AG04449 (cell line): Measurements from ENCODE around the gene DYNLT2.

ENCODE experiments used
- CTCF ChIA-PET: fragments of 350-600 bp; formaldehyde crosslinking; extraction: SDS; loops from one replicate; lab custom pipeline; 2021; ENCODE audit warnings: antibody characterized with exemption; lab: Yijun Ruan, JAX
- POLR2A ChIA-PET: fragments of 400-600, 350-600 bp; formaldehyde crosslinking; extraction: SDS; loops from one replicate; lab custom pipeline; 2020; ENCODE audit warnings: antibody characterized with exemption, inconsistent platforms; lab: Yijun Ruan, JAX
- DNase-seq: peaks from one replicate; pipeline ENCODE4 v3.0.0-alpha.2; 2010; ENCODE audit warnings: low read depth, low spot score
- H3K4me3 ChIP-seq: 2 replicates; pipeline ENCODE4 v1.5.1; 2011; ENCODE audit warnings: low read depth, mild to moderate bottlenecking, control low read depth, low read length
- TF ChIP-seq, protein P1 (sequence below): IDR thresholded peaks from one replicate; pipeline ENCODE4 v1.5.1; 2011; ENCODE audit warnings: mild to moderate bottlenecking, moderate library complexity, low read length, control low read depth, inconsistent platforms; ENCODE audit not compliant: insufficient read depth; ENCODE audit errors: missing control alignments

DYNLT2 gene

DNA sequence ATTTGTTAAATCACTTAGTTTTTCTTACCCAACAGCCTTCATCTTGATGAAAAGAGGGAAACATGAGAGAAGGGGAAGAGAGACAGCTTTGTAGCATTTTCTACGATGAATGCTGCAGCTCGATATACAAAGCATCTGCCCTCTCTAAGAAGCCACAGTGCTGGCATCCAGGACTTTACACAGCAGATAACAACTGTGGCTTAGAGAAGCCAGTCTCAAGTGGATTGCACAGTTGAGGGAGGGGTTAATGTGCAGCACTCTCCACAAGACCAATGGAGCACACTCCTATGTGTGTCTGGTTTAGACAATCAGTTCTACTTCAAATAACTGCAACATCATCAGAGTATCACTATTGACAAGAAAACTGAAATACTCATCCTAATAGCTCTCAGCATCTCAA, 43.6 kb downstream of the DYNLT2 start:
- H3K4me3 ChIP-seq: no peak overlapping the region
- ChIA-PET POLR2A (no interaction called here), CTCF (interaction anchor here (1.7 kb wide), 1 partner anchor 15 kb away, joined by 6 read pairs; no protein-coding TSS in a partner anchor)
- TF ChIP-seq, protein P1, sequence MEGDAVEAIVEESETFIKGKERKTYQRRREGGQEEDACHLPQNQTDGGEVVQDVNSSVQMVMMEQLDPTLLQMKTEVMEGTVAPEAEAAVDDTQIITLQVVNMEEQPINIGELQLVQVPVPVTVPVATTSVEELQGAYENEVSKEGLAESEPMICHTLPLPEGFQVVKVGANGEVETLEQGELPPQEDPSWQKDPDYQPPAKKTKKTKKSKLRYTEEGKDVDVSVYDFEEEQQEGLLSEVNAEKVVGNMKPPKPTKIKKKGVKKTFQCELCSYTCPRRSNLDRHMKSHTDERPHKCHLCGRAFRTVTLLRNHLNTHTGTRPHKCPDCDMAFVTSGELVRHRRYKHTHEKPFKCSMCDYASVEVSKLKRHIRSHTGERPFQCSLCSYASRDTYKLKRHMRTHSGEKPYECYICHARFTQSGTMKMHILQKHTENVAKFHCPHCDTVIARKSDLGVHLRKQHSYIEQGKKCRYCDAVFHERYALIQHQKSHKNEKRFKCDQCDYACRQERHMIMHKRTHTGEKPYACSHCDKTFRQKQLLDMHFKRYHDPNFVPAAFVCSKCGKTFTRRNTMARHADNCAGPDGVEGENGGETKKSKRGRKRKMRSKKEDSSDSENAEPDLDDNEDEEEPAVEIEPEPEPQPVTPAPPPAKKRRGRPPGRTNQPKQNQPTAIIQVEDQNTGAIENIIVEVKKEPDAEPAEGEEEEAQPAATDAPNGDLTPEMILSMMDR: no peak
- DNase-seq: no peak

DNA sequence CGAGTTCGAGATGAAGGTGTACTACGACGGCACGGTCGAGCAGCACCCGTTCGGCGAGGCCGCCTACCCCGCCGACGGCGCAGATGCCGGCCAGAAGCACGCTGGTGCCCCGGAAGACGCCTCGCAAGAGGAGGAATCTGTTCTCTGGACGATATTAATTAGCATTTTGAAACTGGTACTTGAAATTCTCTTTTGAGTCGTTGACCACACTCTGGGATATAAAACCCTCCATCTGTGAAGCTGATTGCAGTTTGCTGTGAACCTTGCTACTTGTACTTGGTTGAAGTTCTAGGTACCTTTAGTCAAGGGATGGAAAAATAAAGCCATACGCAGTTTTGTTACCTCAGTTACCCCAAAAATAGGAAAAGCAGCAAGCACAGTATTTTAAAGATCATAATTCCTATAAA, 48.5 kb downstream of the DYNLT2 start:
- POLR2A ChIA-PET: interaction anchor here (1.2 to 2.1 kb wide), 2 partner anchors 19 to 144 kb away, joined by 4 to 5 read pairs; no protein-coding TSS in a partner anchor
- CTCF ChIA-PET: interaction anchor here (0.9 kb wide), 1 partner anchor 808 kb away, joined by 3 read pairs; no protein-coding TSS in a partner anchor
- TF ChIP-seq, protein P1: no peak
- H3K4me3 ChIP-seq: peak overlapping the region; percentile 83
- DNase-seq: no peak

DNA sequence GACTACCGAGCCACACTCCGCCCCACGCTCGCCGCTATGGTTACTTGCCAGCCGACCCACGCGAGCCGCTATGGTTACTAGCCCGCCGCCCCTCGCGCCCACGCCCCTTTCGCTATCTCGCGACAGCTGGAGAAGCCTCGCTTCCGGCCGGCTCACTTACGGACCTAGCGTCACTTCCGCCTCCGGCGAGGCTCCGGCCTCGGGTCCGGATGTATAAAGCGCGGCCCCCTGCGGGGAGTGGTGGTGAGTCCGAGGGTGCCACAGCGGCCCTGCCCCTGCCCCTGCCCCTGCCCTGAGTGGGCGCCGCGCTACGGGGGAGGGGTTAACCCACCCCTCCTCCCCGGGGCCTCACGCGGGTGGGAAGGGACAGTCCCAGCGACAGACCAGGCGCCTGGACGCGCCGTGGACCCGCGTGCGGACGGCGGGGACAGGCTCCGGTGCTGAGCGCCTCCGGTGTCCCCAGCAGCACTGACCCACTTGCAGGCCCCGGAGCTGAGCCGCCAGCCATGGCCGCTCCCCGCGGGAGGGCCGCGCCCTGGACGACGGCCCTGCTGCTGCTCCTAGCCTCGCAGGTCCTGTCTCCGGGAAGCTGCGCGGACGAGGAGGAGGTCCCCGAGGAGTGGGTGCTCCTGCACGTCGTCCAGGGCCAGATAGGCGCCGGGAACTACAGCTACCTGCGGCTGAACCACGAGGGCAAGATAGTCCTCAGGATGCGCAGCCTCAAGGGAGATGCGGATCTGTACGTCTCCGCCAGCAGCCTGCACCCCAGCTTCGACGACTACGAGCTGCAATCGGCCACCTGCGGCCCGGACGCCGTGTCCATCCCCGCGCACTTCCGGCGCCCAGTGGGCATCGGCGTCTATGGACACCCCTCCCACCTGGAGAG, 49.2 kb downstream of the DYNLT2 start, which contains the start of the genes C6orf120 and WDR27:
Gene C6orf120, plus strand, starts transcription at position 173 of the 886 bp plus-strand sequence. Its CDS starts 334 bp downstream, at position 507.
Gene WDR27, minus strand, starts transcription at position 76 of the 886 bp plus-strand sequence. CDS start 13,024 bp downstream, outside the sequence.
- H3K4me3 ChIP-seq: peak within 1 kb of the TSS; percentile 83
- ChIA-PET POLR2A (interaction anchor here (0.7 to 2.1 kb wide), 5 partner anchors 10 to 143 kb away, joined by 3 to 7 read pairs (median 5); partner anchors contain the start of genes DYNLT2 and ERMARD), CTCF (no interaction called here)
- DNase-seq: peak; percentile 54
- TF ChIP-seq, protein P1: no peak

DNA sequence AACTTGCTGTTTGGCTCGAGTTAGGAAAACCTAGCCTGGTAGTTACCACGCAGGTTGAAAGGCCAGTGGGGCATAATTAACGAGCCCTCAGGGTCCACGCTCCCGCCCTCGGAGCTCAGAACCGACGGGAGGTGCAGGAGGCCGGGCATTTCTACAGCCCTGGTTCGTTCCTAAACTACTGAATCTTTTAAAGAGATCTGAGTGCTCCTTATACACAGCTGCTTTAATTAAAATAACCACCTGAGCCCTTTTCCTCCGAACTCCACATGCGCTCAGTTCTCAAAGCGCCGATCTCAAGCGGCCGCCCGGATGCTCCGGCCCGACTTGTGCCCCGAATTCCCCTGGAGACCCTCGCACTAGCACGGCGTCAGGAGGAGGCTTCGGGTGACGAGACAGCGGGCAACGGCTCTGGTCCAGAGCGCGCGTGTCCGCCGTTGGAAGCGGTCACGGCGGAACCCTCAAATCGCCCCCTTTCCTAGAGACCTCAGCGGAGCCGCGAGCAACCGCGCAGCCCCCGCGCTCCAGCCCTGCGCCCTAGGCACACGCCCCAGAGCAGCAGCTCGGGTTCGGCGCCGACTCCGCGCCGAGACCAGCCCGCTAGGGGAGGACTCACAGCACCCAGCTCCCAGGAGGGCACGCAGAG, 49.9 kb downstream of the DYNLT2 start:
- peak overlapping the region; percentile 83 for H3K4me3 ChIP-seq
- POLR2A ChIA-PET: interaction anchor here (0.7 to 2.1 kb wide), 5 partner anchors 9 to 142 kb away, joined by 3 to 7 read pairs (median 5); partner anchors contain the start of genes DYNLT2 and ERMARD
- no peak for DNase-seq
- CTCF ChIA-PET: interaction anchor here (0.7 kb wide), 1 partner anchor 182 kb away, joined by 3 read pairs; no protein-coding TSS in a partner anchor
- TF ChIP-seq, protein P1: no peak

DNA sequence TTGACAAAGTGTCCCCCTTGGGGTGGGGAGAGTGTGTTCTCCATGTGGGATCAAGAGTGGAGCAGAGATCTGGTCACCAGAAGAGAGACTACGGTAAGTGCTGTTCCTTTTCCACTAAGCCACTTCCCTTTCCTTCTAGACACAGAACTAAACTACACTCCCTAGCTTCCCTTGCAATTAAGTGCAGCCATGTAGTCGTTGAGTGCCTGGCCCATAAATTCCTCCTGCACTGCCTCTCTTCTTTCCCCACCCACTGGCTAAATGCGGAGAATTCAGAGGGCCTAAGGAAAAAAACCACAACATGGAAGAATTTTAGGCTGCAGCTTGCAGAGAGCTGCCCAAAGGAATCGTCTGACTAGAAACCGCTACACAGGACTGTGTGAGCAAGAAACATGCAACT, 51.1 kb downstream of the DYNLT2 start:
- ChIA-PET CTCF (no interaction called here), POLR2A (no interaction called here)
- DNase-seq: no peak
- H3K4me3 ChIP-seq: peak overlapping the region; percentile 83
- TF ChIP-seq, protein P1: no peak
